Femur (tissue), 1 donor: ENCODE measurements around the gene RNF126.

Experiments used
- DNase-seq: peaks from one replicate; pipeline ENCODE4 v3.0.0-alpha.2; 2017

The RNF126 gene

DNA sequence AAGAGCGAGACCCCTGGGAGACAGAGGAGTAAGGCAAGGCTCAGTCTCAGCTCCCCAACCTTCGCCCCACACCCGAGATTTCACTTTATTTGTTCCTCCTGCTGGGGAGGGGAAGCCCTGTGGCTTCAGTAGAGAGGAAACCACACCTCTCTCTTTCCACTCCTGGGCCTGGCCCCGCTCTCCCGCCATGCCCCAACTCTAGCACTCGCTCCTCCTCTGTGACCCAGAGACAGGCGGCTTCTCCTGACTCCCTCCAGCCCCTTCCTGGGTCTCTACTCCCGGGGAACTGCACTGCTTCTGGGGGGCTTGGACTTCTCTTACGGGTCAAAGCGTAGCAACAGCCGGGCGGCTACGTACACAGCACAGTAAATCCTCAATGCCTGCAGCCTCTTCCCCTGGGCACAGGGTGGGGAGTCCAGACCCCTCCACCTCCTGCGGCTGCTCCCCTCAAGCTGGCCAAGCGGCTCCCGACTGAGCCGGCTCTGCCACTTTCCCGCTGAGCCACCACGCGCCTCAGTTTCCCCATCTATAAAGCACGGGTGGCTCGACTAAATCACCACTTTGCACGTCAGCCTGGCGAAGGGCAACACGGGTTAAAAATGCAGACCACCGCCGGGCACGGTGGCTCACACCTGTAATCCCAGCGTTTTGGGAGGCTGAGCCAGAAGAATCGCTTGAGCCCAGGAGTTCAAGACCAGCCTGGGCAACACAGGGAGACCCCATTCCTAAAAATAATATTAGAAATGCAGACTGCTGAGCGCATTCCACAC, 1.4 kb downstream of the RNF126 start:
- no peak for DNase-seq

DNA sequence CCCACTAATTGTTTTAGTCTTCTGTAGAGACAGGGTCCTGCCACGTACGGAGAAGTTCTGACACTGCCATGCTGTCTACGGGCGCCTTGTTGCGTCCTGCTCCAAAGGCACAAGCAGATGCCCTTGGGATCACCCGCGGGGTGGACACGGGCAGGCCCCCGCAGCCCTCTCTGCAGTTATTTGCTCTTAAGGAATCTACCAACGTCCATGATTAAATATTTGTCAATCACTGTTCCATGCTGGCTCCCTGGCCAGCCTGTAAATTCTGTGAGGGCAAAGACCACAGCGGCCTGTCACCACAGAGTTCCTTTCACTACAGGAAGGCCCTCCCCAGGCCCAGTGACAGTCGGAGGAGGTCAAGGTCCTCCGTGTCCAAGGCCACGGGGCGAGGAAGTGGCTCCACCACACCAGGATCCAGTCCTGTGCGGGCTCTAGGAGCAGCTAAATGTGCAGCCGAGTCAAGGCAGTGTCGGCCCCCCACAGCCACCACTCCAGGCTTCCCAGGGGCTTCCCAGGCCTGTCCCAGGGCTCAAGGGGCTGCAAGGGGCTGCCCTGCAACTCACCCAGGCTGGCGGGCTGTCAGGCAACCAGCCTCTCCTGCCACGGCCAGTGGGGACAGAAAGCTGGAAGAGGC, 2.1 kb downstream of the RNF126 start:
- no peak for DNase-seq

DNA sequence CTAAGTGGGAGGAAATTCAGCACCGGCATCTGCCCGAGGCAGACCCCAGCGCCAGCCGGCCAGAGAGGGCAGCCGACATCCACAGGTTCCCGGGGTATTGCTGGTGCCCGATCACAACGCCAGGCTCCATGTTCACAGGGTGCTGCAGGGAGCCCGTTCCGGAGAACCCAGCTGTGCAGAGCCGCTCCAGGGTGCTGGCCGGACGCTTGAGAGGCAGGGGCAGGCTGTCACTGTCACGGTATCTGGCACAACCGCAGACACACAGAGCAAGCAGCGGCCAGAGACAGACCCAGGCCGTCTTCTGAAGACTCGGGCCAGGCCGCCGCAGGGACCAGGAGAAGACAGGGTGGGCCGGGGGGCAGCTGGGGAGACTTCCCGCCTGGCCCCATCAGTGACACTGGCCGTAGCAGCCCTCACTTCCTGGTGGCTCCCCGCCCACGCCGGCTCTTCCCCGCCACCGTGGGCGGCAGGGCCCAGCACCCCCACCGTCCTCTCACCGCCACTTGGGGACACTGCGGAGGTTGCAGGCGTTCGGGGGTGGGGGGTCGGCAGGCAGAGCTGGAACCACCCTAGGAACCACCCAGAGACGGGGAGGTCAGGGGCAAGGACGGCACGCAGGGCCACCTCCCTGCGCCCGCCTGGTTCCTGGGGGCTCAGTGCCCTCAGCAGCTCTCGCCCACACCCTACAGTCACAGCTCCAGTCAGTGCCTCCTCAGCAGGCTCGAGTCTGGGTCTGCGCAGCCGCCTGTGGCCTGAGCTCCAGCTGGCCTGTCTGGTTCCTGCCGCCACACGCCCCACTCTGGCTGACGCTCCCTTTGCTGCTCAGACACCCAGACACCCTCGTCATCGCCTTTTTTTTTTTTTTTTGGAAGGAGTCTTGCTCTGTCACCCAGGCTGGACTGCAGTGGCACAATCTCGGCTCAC, 3.8 kb downstream of the RNF126 start:
- no peak for DNase-seq

DNA sequence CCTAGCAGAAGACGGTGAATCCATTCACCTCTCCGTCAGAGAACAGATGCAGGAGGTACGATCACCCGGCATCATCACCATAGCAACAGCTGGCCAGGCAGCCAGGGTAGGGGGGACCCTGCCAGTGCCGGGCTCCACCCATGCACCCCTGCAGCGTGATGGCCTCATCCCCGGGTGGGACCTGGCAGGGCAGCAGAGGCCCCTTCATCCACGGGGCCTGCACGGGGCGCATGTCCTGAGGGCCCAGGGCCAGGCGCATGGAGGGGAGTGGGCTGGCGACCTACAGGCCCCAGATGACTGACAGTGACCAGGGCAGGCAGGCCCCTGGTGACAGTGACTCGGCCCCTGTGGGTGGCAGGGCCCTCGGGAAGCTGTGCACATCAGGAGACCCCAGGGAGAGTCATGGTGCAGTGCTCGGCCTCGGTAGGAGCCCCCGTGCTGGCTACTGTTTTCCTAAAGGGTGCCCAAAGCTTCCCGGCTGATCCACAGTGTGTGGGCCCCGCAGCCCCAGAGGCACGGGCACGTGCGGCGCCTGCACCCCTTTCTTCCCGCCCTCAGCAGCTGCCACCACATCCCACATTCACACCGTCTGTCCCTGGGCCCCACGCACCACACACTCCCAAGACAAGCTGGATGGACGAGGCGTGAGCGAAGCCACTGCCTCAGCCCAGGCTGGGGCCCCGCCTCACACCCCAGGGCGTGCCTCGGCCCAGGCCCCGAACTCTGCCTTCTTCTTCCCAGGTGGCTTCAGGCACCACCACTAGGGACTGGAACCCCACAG, 4.8 kb downstream of the RNF126 start:
- DNase-seq = no peak

DNA sequence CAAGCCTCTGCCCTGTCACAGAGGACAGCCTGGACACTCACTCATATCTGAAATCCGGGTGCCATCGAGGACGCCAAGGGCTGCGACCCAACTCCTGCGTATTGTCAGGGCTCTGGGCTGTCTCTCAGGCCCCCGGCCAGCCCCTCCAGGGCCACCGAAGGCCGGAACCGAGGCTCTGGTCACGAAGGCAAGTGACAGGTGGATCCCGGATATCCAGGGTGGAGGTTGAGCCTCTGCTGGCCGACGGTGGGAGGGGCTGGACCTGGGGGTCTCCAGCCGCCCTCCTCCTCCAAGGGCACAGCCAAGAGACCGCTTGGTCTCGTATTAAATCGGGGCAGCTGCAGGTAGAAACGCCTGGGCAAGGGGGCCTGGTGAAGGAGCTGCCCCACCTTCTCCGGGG, 5.4 kb downstream of the RNF126 start:
- DNase-seq = no peak

DNA sequence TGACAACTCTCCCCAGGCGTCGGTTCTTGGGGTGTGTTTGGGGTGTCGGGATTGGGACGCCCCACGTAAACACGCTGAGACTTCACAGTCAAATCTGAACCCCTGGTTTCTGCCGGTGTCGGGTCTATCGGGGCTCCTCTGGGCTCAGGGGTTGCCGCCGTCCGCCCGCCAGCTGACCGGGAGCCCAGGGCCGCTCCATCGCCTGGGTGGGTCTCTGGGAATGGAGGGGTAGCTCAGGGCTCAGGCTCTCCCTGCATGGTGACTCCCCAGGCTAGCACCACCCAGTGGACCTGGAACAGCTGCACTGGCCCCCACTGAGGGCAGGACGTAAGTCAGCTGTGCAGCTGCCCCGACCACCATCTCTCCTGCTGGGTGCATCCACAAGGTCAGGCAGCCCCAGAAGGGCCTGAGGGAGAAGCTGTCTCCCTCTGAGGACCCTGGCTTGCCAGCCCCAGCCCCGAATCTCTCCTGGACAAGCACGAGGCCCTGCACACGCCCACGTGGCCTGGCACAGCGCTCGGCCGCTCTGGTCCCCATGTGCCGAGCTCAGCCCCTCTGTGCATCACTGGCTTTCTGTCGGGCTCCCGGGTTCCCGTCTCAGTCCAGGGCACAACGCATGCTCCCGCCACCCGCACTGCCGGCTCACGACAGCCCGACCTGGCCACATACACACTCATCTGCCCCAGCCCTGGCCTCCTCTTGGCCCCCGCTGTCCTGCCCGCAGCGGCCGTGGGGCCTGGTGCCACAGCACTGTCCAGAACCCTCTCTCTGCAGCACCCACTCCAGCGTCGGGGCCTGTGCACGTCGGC, 6.1 kb downstream of the RNF126 start:
- DNase-seq = no peak

DNA sequence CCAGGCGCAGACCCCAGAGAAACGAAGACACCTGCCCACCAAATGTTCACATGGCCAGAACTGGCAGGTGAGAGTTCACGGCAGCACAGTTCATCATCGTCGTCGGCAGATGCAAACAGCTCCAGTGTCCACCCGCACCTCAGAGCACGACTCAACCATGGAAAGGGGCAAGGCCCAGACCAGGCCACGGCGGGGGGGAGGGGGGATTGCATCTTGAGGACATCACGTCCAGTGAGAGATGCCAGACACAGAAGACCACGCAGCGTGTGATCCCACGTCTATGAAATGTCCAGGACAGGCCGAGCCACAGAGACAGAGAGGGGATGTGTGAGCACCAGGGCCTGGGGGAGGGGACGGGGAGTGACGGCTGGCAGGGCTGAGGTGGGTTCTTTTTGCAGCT, 7.3 kb downstream of the RNF126 start:
- DNase-seq = no peak

DNA sequence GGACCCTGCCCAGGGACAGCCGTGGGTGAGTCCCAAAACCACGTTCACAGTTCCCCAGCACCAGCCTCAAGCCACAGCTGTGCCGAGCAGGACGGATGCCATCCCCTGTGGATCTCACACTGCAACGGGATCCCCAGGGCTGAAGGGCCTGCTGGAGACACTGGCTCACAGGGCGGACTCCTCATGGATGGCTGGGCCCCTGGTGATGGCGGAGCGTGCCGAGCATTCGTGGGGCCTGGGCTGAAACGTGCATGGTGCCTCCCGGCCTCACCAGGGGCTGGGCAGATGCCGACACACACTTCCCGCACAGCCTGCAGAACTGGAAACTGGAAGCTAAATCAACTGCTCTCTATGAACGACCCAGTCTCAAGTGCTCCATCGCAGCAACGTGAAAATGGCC, 9.6 kb downstream of the RNF126 start:
- no peak for DNase-seq

DNA sequence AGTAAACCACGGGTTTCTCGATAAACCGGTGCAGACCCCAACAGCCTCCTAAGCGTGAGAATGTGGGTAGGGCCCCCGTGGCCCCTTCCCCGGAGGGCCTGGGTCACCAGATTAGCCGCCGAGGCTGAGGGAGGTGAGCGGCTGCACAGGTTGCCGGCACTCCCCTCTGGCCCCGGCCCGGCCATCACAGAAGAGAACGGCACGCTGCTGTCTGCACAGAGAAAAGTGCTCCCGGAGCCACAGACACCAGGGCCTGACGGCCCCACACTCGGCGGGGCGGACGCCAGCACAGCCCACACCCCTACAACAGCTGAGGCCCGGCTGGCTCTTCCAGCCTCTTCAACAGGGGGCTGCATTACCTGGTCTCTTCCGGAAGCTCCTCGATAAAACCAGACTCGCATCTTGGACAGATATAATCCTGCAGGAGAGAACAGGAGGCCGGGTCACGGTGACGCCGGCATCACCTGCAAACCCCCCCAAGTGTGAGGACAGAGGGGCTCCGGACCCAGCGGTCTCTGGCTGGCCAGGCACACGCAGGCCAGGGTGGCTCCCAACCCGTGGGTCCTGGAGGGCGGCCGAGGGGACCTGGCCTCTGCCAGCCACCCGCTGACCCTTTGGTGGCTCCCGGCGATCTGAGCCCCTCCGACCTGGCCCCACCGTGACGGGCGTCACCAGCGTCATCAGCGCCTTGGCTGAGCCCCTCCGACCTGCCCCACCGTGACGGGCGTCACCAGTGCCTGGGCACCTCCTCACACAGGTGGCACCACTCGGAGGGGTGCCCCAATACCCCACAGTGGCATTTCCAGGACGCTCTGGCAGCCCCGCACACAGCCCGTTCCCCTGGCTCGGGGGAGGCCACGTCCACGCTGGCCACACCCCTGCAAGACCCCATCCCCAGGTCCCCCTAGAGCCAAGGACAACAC, 10.3 kb downstream of the RNF126 start:
- DNase-seq = no peak

DNA sequence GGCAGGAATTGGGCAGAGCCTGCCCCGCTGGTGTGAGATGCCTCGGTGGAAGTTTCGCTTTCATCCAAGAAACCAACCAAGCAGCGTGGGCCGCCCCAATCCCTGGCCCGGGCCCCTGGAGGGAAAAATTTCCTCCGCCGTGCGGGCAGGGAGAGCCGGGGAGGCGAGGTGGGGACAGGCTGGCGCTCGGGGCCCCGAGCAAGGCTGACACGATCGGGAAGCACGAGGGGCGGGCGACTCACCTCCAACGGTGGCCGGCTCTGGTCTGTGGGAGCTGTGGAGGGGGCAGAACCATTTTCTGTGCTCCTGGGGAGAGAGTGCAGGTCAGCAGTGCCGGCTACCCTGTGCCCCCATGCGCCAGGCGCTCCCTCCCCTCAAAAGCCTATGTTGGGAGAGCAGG, 11.0 kb downstream of the RNF126 start:
- DNase-seq = no peak

DNA sequence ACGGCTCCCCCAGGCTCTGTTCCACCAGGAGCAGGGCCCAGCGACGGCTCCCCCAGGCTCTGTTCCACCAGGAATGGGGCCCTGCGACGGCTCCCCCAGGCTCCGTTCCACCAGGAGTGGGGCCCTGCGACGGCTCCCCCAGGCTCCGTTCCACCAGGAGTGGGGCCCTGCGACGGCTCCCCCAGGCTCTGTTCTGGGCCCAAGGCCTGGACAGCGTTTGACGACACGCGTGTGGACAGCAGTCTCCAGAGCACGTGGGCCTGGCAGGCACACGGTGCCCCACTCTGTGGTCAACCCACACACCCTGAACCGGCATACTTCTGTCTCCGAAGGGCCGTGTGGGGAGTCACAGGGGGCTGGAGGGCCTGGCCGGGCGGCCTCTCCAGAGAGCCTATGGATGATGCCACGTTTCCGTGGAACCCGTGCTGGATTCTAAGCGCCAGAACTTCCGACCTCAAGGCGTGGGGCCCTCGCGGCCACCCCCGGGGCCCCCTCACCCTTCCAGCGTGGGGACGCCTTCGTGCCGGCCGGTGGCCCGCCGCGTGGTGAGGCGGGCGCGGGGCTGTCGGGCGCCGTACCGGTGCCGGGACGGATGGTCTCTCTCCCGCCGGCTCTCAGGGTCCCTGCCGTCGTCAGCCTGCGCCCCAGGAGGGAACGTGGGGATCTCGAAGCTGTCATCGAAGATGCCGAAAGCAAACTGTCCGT, 11.7 kb downstream of the RNF126 start:
- no peak for DNase-seq

DNA sequence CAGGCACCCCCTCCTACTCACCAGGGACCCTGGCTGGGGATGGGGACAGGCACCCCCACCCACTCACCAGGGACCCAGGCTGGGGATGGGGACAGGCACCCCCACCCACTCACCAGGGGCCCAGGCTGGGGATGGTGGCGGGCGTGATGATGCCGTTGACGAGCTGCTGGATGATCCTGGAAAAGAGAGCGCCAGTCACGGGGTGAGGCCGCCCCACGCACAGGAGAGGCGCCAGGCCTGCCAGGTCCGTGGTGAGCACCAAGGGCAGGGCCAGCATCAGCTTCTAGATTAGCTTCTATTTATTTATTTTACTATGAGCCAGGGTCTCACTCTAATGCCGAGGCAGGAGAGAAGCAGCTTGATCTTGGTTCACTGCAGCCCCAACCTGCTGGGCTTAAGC, 12.9 kb downstream of the RNF126 start:
- DNase-seq = no peak

DNA sequence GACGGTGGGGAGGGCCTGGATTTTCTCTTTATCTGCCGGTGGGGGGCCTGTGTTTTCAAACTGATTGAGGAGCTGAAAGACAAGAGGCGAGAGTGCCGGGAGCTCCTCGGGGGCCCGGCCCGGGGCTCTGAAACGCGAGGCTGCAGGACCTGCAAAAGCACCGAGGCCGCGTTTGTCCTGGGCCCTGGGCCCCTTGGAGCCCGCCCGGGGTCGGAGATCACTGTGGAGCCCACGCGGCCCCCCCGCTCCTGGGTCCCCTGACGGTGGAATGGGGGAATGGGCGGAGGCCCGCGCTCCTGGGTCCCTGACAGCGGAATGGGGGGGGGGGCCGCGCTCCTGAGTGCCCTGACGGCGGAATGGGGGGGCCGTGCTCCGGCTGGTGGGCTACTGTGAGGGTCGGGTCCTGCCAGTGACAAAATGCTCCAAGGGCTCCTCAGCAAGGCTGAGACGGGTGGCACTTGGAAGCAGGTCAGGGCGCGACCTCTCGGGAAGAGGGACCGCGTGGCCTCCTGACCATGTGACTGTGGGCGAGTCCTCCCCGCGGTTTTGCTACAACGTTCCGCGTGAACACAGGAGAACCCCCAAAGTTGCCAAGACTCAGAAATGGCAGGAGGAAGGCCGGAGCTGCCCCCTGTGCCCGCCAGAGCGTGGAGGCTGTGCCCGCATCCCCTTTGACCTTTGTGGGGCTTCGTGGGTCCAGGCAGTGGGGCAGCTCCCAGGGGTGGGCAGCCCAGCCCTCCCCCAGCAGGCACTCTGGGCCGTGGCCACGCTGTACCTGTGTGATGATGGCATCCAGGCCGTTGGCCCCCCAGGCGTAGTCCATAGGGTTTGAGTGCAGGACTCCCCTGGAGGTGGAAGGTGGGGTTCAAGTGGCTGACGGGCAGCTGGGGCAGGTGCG, 13.9 kb downstream of the RNF126 start:
- DNase-seq = no peak

DNA sequence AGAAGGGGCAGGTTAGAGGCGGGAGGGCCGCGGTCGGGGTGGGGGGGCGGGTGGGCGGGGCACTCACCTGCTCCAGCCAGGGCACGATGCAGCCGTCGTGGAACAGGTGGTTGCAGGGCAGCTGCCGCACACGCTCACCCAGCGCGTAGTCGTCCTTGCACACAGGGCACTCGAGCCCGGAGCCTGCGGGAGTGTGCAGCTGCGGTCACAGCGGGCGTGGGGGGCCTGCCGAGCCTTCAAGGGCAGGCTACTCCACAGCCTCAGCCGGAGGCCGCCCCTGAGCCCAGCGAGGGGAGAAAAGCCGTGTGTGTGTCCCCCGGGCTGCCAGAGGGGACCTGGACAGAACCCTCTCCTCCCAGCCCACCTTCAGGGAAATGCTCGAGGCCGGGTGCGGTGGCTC, 14.7 kb downstream of the RNF126 start:
- DNase-seq = no peak

DNA sequence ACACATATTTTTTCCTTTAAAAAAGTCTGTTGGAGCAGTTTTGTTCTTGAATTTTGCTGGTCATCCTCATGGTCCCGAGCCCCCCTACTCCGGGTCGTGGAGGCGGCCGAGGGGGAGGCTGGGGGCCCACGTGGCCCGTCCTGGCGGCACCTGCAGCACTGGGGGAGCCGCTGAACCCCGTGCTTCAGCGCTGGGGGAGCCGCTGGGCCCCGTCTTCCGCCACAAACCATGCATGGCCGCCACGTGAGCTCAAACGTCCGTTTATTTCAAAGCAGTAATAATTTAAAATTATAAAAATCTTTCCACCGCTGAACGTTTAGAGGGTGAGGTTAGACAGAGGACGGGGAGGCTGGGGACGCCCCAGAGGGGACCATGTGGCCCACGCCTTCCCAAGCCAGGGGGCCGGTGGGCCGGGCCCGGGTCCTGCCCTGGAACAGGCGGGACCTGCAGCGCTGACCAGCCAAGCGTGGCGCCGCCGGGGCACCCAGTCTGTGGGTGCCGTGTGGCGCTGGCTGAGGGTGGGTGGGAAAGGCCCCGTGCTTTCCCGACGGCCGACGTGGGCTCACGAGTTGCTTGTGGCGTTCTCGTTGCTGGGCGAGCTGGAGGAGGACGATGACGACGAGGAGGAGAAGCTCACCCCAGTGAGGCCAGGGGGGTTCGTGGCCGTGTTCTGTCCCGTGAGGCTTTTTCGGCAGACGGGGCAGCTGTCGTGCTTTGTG, 15.3 kb downstream of the RNF126 start:
- no peak for DNase-seq

DNA sequence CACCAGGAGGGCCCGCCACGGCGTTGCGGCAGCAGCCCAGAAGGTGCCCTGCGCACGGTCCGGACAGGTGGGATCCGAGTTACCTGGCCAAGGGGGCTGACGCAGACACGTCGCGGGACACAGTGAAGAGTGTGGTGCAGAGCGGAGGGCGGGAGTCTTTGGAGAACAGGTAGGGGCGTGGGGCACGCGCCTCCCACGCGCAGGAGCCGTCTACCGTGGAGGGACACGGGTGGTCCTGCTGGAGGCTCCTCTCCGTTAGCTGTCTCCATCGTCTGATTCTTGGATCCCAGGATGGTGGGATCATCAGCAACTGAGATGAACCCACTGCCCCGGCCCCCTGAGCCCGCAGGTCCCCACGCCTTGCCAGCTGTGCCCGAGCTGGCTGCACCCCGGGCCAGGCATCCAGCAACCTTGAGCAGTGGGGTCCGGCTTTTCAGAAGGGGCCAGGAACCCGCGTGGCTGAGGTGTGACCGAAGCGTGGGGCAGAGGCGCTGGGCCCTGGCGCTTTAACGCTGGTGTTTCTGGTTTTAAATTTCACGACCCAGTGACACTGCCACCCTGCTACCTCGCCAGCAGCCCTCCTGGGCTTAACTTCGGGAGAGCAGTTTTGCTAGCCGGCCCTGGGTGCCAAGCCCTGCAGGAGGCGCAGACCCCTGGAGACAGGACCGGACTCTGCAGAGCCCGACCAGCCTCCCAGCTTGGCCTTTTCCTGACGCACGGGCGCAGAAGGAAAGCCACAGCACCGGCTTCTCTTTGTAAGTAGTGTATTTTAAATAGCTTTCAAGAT, 16.0 kb downstream of the RNF126 start:
- DNase-seq = no peak
